GM11168 (cell line): Measurements from ENCODE around the gene KLK2.

Experiments used
- in situ Hi-C: fragments of 300-500 bp; cut with MboI; formaldehyde crosslinking; loops from one replicate; pipeline ENCODE4 v1.12.0; 2022; ENCODE audit warnings: low sequenced_read_pairs; ENCODE audit not compliant: unreplicated experiment

The KLK2 gene

DNA sequence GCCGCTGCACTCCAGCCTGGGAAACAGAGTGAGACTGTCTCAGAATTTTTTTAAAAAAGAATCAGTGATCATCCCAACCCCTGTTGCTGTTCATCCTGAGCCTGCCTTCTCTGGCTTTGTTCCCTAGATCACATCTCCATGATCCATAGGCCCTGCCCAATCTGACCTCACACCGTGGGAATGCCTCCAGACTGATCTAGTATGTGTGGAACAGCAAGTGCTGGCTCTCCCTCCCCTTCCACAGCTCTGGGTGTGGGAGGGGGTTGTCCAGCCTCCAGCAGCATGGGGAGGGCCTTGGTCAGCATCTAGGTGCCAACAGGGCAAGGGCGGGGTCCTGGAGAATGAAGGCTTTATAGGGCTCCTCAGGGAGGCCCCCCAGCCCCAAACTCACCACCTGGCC, at the start of gene KLK2:
Gene KLK2, plus strand, starts transcription at position 384 of the 400 bp plus-strand sequence. CDS start 35 bp downstream, outside the sequence.
- in situ Hi-C loops = no loop called here

DNA sequence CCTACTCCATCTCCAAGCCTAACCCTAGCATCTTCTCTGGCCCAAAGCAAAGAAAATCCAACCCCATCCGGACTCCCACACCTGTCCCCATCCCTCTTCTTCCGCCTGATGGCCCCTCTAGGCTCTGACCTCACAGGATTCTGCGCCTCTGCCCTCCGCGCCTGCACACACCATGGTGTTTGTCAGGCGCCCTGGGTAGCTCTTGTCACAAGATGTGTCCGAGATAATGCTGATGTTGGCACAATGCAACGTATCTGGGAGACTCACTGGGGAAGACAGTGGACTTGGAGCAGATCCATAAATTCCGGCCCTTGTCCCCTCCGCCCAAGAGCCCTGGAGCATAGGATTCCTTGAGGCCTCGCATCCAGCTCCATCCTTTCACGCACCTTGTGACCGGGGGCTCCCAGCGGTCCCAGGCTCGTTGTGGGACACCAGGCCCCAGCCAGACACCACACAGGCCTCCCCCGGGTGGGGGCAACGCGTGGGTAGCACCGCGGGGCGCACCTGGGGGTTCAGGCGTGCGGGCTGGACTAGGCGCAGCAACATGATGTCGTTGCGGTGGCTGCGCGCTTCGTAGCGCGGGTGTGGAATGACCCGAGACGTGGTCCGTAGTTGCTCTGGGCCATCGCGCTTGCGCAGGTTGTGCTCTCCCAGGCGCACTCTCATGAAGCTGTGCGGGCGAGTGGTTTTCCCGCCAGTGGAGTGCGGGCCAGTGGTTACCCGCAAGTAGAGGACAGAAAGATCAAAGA, 46.6 kb upstream of the KLK2 start:
- in situ Hi-C loops = no loop called here

DNA sequence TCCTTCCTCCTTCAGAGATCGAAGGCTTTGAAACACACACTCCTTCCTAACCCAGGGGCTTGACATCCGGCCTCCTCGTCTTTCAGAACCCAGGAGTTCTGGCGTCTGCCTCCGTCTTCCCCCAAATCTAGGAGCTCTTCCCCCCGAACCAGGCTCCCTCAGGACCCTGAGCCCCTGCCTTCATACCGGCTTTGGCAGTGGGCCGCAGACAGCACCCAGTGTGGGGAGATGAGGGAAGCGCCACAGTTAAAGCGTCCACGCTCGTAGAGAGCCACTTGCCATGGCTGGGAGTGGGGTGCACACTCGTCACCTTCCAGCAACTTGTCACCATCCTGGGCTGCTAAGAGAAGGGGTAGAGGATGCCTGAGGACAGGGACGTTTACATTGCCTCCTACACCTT, 45.8 kb upstream of the KLK2 start:
- in situ Hi-C loops = no loop called here

- in situ Hi-C loops = no loop called here
Measured at GRCh38 chr19:50829801-50830200, 43.4 kb upstream of the KLK2 start.

GRCh38 chr19:50830266-50831025, 42.8 kb upstream of the KLK2 start:
- in situ Hi-C loops = no loop called here

GRCh38 chr19:50831026-50831396, 42.2 kb upstream of the KLK2 start:
- in situ Hi-C loops = no loop called here

- in situ Hi-C loops = no loop called here
Measured at GRCh38 chr19:50832666-50833065, 40.6 kb upstream of the KLK2 start.

- in situ Hi-C loops = no loop called here
Measured at GRCh38 chr19:50833117-50833801, 40.0 kb upstream of the KLK2 start, which contains the start of gene KLK15. TSS of gene KLK15 (minus strand) at chr19:50833574. CDS start at chr19:50831492, 2,082 bp downstream.

DNA sequence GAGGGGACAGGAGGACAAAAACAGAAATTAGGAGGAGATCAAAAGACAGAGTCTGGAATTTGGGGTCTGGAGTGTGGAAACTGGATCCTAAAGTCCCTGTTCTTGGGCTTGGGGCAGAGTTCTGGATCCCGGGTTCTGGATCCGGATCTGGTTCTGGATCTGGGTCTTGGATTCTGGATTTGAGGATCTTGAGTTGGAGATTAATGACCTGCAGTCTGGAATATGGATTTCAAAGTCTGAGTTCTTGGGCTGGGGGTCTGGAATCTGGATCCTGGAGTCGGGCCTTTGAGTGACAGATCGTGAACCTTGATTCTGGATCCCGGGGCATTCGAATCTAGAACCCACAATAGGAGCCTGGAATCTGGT, 39.5 kb upstream of the KLK2 start:
- in situ Hi-C loops = no loop called here

- in situ Hi-C loops = no loop called here
Measured at GRCh38 chr19:50835103-50835784, 38.0 kb upstream of the KLK2 start.

- in situ Hi-C loops = no loop called here
Measured at GRCh38 chr19:50835785-50836542, 37.3 kb upstream of the KLK2 start.

- in situ Hi-C loops = no loop called here
Measured at GRCh38 chr19:50836543-50837195, 36.6 kb upstream of the KLK2 start.

- in situ Hi-C loops = no loop called here
Measured at GRCh38 chr19:50837300-50837699, 35.9 kb upstream of the KLK2 start.

DNA sequence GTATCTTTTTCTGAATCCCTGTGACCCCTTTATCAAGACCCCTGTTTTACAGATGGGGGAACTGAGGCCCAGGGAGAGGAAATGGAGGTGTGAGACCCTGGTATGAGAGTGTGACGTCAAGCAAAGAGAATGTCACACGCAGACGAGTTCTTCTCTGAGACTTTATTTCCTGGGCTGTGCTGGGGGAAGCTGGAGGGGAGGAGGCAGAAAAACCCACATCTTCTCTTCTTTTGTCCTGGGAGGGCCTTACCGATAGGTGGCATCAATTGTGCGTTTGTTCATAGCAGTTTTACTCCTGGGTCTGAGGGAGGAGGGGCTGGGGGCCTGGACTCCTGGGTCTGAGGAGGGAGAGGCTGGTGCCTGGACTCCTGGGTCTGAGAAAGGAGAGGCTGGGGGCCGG, 35.0 kb upstream of the KLK2 start:
- in situ Hi-C loops = no loop called here

DNA sequence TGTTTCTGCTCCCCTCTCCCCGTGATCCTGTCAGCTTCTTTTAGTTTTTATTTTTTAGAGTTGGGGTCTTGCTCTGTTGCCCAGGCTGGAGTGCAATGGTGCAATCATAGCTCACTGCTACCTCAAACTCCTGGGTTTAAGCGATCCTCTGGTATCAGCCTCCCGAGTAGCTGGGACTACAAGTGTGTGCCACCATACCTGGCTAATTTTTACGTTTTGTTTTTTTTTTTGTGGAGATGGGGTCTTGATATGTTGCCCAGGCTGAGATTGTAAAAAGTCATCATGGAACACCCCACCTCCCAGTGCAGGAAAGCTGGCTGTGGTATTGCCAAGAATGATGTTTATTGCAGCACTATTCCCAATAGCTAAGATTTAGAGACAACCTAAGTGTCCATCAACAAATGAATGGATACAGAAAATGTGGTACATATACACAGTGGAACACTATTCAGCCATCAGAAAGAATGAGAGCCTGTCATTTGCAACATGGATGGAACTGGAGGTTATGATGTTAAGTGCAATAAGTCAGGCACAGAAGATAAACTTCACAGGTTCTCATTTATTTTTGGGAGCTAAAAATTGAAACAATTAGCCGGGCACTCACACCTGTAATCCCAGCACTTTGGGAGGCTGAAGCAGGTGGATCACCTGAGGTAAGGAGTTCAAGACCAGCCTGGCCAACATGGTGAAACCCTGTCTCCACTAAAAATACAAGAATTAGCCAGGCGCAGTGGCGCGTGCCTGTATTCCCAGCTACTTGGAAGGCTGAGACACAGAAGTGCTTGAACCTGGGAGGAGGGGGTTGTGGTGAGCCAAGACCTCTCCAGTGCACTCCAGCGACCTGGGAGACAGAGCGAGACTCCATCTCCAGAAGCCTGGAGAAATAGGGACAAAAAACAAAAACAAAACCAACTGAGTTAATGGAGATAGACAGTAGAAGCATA, 33.3 kb upstream of the KLK2 start:
- in situ Hi-C loops = no loop called here

GRCh38 chr19:50842130-50842529, 31.1 kb upstream of the KLK2 start:
- in situ Hi-C loops = no loop called here

- in situ Hi-C loops = no loop called here
Measured at GRCh38 chr19:50843205-50843604, 30.0 kb upstream of the KLK2 start.

DNA sequence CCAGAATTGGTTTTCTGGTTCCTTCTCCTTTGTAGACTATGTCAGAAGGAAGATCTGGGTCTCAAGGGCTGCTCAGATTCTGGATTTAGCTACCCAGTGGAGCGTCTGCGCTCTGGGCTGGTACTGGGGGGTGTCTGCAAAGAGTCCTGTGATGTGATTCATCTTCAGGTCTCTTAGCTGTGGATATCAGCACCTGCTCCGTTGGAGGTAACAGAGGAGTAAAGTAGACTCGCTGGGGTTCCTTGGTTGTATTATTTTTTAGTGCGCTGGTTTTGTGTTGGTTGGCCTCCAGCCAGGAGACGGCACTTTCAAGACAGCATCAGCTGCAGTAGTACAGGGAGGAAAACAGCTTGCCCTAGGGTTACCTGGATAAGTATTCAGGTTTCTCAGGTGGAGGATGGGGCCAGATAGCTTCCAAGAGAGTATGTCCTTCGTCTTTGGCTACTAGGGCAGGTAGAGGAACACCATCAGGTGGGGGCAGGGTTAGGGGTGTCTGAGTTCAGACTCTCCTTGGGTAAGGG, 29.5 kb upstream of the KLK2 start:
- in situ Hi-C loops = no loop called here
